Transverse colon (tissue), 4 donors: ENCODE results near the gene EIF5A. TPM values are rescaled to one million over a fixed set of nuclear protein-coding genes. Genes with fewer than 3 reads are reported as not detected.

Experiments used
- DNase-seq: peaks from one replicate; pipeline ENCODE4 v3.0.0-alpha.2; 2019
- H3K27ac ChIP-seq, 4 donors: fragments of 200-600 bp; sonication (generic); 2 replicates each; pipeline ENCODE4 v1.5.1; 2016 to 2018; ENCODE audit warnings: inconsistent platforms in 4 of 4
- H3K27me3 ChIP-seq: fragments of 200-600 bp; sonication (generic); 2 replicates; pipeline ENCODE4 v1.5.1; 2017; ENCODE audit warnings: inconsistent platforms
- H3K36me3 ChIP-seq, 4 donors: fragments of 200-600 bp; sonication (generic); 2 replicates each; pipeline ENCODE4 v1.5.1; 2017 to 2019; ENCODE audit warnings: inconsistent platforms in 4 of 4
- H3K4me1 ChIP-seq, 4 donors: fragments of 200-600 bp; sonication (generic); 2 replicates each; pipeline ENCODE4 v1.5.1; 2017 to 2020; ENCODE audit warnings: inconsistent platforms in 4 of 4
- H3K4me3 ChIP-seq, 4 donors: fragments of 200-600 bp; sonication (generic); 1 replicate in 1 of 4; 2 replicates in 3 of 4; pipeline versions ENCODE4 v1.5.1 to v1.6.1; 2017 to 2019; ENCODE audit warnings: inconsistent platforms in 4 of 4
- H3K9me3 ChIP-seq, 2 donors: fragments of 200-600 bp; sonication (generic); 2 replicates each; pipeline ENCODE4 v1.5.1; 2017 to 2019; ENCODE audit warnings: inconsistent platforms in 2 of 2
- EP300 ChIP-seq: sonication (generic); formaldehyde crosslinking; IDR thresholded peaks from one replicate; pipeline ENCODE4 v1.6.1; 2017; ENCODE audit warnings: antibody characterized with exemption, low read depth
- POLR2A ChIP-seq: fragments of 450-650 bp; IDR thresholded peaks from one replicate; pipeline ENCODE4 v1.6.1; 2016; ENCODE audit warnings: antibody characterized with exemption, mild to moderate bottlenecking, moderate library complexity
- POLR2AphosphoS5 ChIP-seq, 3 donors: sonication (generic); formaldehyde crosslinking; IDR thresholded peaks; one replicate each; pipeline ENCODE4 v1.6.1; 2016; ENCODE audit warnings: antibody characterized with exemption in 3 of 3
- WGBS, 2 donors: methylation state at CpG; one replicate each; pipeline ENCODE4 v1.1.5; 2018; ENCODE audit warnings: low coverage in 1 of 2; 5-methylcytosine and 5-hydroxymethylcytosine counted together
- in situ Hi-C, 4 donors: fragments of 200-750 bp; cut with MboI; loops; one replicate each; pipeline versions ENCODE4 v1.15.0 to v1.15.1; 2017; ENCODE audit warnings: low sequenced_read_pairs in 3 of 4, low pct_ligation_motif_present in 1 of 4, low pct_unique_long_range_greater_than_20kb in 1 of 4
- intact Hi-C: fragments of 100-400 bp; cut with DNase I; formaldehyde crosslinking; loops from one replicate; pipeline ENCODE4 v1.15.1; 2023; ENCODE audit warnings: low total_unique reads
- total RNA-seq, 4 donors: library from RNA; depleted of rRNA; stranded (reverse); fragments of >200 nt; gene quantifications; one replicate each; pipeline ENCODE4 v1.1.0, GENCODE V29; 2016
- TF ChIP-seq, protein P1 (sequence below), 5 experiments: fragments of 200-600 bp in 3 of 5; fragments of 450-650 bp in 2 of 5; sonication (generic) in 3 of 5; IDR thresholded peaks; 1 replicate in 2 of 5; 2 replicates in 3 of 5; pipeline ENCODE4 v1.5.1; 2016 to 2017; ENCODE audit warnings: antibody characterized with exemption in 5 of 5, inconsistent platforms in 3 of 5, mild to moderate bottlenecking in 2 of 5, moderate library complexity in 1 of 5

Gene EIF5A
- total RNA-seq, 4 donors from 2014 or later = 91.3 to 188 (median 149) TPM

DNA sequence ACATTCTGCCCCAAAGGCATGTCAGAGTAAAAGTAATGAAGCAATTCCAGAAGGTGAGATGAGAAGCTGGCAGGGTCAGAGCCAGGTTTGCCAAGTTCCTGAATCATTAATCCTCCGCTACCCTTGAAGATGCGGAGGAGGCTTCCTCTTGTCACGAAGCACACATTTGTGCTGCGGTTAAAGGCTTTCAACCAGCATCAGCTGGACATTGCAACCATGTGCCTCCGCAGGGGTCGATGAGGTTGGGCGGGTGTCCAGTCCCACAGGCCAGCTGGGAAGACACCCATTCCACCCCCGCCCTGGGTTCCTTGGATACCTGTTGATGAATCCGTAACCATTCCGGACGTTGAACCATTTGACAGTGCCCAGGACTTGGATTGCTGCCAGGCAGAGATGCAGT lies 14.3 kb upstream of the EIF5A start:
- WGBS, 2 donors = 30 to 69% methylated on average over 2 to 11 of the region's 11 CpGs
- intact Hi-C loops = no loop called here

DNA sequence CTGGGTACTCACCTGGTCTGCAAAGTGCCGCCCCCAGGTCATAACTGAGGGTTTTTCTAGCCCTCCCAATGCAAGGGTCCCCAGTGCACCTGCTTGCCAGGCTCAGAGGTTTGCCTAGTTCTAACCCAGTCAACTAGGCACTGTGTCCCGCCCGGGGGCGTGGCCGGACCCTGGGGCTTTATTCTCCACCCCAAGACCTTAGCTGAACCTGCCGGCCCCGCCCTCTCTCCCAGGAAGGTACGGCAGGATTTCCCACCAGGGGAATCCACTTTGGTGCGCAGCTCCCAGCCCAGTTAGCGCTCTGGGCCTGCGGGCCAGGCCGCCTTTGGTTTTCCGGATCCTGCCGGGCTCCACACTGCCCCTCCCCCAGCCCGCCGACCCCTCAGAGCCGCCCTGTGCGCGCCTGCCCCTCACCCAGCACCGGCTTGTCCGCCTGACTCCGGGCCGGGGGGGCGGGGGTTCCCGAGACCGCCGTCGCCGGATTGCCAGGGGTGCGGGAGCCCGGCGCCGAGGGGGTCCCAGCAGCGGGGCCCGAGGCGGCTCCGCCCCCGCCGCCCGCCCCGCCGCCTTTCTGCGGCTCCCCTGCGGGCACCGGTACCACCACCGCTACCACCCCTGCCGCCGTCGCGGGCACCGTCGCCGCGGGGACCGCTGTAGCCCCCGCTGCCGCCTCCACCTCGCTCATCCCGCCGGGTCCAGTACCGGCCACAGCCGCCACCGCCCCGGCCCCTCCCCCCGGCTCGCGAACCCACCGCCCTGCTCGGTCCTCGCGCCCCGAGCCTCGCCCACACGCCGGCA lies 13.4 kb upstream of the EIF5A start:
- H3K27me3 ChIP-seq = peaks cover 25% of the 10 kb centered on the region
- H3K4me1 ChIP-seq = peaks cover 26 to 56% (median 47%) of the 10 kb centered on the region in 4 donors
- H3K4me3 ChIP-seq = peak overlapping the region in 3 of 4 donors; percentile 25 to 46 (median 40)
- peak overlapping the region; percentile 70 to 91 (median 89) for H3K27ac ChIP-seq
- TF ChIP-seq EP300 (no peak), POLR2AphosphoS5 (IDR thresholded peaks at IDR 0.05) (peak; percentile 4 to 61 (median 21)), POLR2A (peak; percentile 49)
- TF ChIP-seq, protein P1, sequence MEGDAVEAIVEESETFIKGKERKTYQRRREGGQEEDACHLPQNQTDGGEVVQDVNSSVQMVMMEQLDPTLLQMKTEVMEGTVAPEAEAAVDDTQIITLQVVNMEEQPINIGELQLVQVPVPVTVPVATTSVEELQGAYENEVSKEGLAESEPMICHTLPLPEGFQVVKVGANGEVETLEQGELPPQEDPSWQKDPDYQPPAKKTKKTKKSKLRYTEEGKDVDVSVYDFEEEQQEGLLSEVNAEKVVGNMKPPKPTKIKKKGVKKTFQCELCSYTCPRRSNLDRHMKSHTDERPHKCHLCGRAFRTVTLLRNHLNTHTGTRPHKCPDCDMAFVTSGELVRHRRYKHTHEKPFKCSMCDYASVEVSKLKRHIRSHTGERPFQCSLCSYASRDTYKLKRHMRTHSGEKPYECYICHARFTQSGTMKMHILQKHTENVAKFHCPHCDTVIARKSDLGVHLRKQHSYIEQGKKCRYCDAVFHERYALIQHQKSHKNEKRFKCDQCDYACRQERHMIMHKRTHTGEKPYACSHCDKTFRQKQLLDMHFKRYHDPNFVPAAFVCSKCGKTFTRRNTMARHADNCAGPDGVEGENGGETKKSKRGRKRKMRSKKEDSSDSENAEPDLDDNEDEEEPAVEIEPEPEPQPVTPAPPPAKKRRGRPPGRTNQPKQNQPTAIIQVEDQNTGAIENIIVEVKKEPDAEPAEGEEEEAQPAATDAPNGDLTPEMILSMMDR (IDR thresholded peaks at IDR 0.05) = no peak
- DNase-seq = peak; percentile 91
- H3K36me3 ChIP-seq = no peaks in the 10 kb centered on the region
- in situ Hi-C loops = loop anchor here in 2 of 4 donors (25.0 kb wide), 1 partner anchor 257 kb away; the partner anchor contains the start of genes SLC16A11 (in 2 of the 2) and SLC16A13 (in 2 of the 2)
- H3K9me3 ChIP-seq = no peaks in the 10 kb centered on the region
- 9% methylated on average over 56 of the region's 75 CpGs; no CpG with 5 or more reads in 1 of the 2 donors for WGBS, 2 donors
- intact Hi-C loops = no loop called here

More for the DNA sequence above, 14.3 kb upstream of the EIF5A start:
- Histone ChIP-seq H3K4me1 (peaks cover 26 to 56% (median 47%) of the 10 kb centered on the region in 4 donors), H3K36me3 (no peaks in the 10 kb centered on the region), H3K27ac (peak overlapping the region in 3 of 4 donors; percentile 88 to 91 (median 90)), H3K4me3 (peak overlapping the region in 1 of 4 donors; percentile 46), H3K9me3 (no peaks in the 10 kb centered on the region), H3K27me3 (peaks cover 25% of the 10 kb centered on the region)
- no peak for DNase-seq
- in situ Hi-C loops = loop anchor here in 2 of 4 donors (25.0 kb wide), 1 partner anchor 256 kb away; the partner anchor contains the start of genes SLC16A11 (in 2 of the 2) and SLC16A13 (in 2 of the 2)
- TF ChIP-seq, protein P1 (IDR thresholded peaks at IDR 0.05) = no peak
- TF ChIP-seq POLR2A = no peak

DNA sequence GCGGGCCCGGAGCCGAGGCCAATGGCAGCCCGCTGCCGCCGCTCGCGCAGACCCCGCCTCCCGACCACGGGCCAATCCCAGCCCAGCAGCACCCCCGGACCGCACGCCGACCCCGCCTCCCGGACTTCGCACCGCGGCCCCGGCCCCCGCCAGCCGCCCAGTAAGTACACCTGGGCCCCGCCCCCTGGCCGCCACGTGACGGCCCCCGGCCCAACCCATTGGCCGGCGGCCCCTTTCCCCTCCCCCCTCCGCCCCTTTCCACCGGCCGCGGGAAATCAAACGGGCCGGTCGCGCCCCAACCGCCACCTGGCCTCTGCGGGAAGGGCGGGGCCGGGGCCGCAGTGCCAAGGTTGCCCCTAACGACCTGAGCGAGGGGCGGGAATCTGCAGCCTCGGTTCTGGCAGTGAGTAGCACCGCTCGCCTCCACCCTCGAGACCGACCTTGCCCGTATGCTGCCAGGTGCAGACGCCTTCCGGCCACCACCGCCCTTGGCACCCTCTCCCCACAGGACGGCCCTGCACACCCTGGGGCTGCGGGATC lies 12.7 kb upstream of the EIF5A start, which contains the start of gene YBX2:
Gene YBX2 (minus strand): TSS at position 26 of the 540 bp plus-strand sequence. CDS start 139 bp downstream, outside the sequence.
- TF ChIP-seq POLR2AphosphoS5 (IDR thresholded peaks at IDR 0.05) (peak; percentile 47 to 93 (median 84)), EP300 (peak; percentile 97), POLR2A (peak; percentile 87)
- TF ChIP-seq, protein P1 (IDR thresholded peaks at IDR 0.05) = peak in 1 of 5 experiments; percentile 46
- Histone ChIP-seq H3K27me3 (peaks cover 25% of the 10 kb centered on the region), H3K36me3 (no peaks in the 10 kb centered on the region), H3K27ac (peak within 1 kb of the TSS; percentile 70 to 91 (median 89)), H3K4me3 (peak within 1 kb of the TSS in 3 of 4 donors; percentile 25 to 46 (median 40)), H3K9me3 (no peaks in the 10 kb centered on the region), H3K4me1 (peaks cover 26 to 56% (median 47%) of the 10 kb centered on the region in 4 donors)
- WGBS, 2 donors = 2% methylated on average over 21 of the region's 57 CpGs; no CpG with 5 or more reads in 1 of the 2 donors
- in situ Hi-C loops = loop anchor here in 2 of 4 donors (25.0 kb wide), 1 partner anchor 257 kb away; the partner anchor contains the start of genes SLC16A11 (in 2 of the 2) and SLC16A13 (in 2 of the 2)
- DNase-seq = peak; percentile 96
- intact Hi-C loops = no loop called here
